ENCODE data around the gene SORCS2.

Gene SORCS2

GRCh38 chr4:7248857-7249256 is 56.5 kb downstream of the SORCS2 start:
- no peak for TF ChIP-seq CTCF (IDR thresholded peaks at IDR 0.05; ENCODE audit: insufficient read depth, low read length, poor library complexity, severe bottlenecking)
- Histone ChIP-seq H3K4me3 (replicated peaks; ENCODE audit: low read depth, low read length) (no peak overlapping the region), H3K27me3 (replicated peaks; ENCODE audit: control insufficient read depth, insufficient read depth, low read length) (no peaks in the 10 kb centered on the region; the same call in none of the 2 replicates), H3K36me3 (ENCODE audit: control insufficient read depth, insufficient read depth, low read length) (no peaks in the 10 kb centered on the region)
- no peak for DNase-seq (ENCODE audit: extremely low read depth, insufficient read length)

- H3K27me3 ChIP-seq (replicated peaks; ENCODE audit: control insufficient read depth, insufficient read depth, low read length), result no peaks in the 10 kb centered on the region; the same call in none of the 2 replicates
- no peak for DNase-seq (ENCODE audit: extremely low read depth, insufficient read length)
- H3K4me3 ChIP-seq (replicated peaks; ENCODE audit: low read depth, low read length), result no peak overlapping the region
- TF ChIP-seq CTCF (IDR thresholded peaks at IDR 0.05; ENCODE audit: insufficient read depth, low read length, poor library complexity, severe bottlenecking), result no peak
- no peaks in the 10 kb centered on the region for H3K36me3 ChIP-seq (ENCODE audit: control insufficient read depth, insufficient read depth, low read length)
Measured at GRCh38 chr4:7251321-7251720, 59.0 kb downstream of the SORCS2 start.

GRCh38 chr4:7252051-7252450 is 59.7 kb downstream of the SORCS2 start:
- no peaks in the 10 kb centered on the region; the same call in none of the 2 replicates for H3K27me3 ChIP-seq (replicated peaks; ENCODE audit: control insufficient read depth, insufficient read depth, low read length)
- DNase-seq (ENCODE audit: extremely low read depth, insufficient read length), result no peak
- H3K4me3 ChIP-seq (replicated peaks; ENCODE audit: low read depth, low read length), result no peak overlapping the region
- TF ChIP-seq CTCF (IDR thresholded peaks at IDR 0.05; ENCODE audit: insufficient read depth, low read length, poor library complexity, severe bottlenecking), result no peak
- H3K36me3 ChIP-seq (ENCODE audit: control insufficient read depth, insufficient read depth, low read length), result no peaks in the 10 kb centered on the region

- TF ChIP-seq CTCF (IDR thresholded peaks at IDR 0.05; ENCODE audit: insufficient read depth, low read length, poor library complexity, severe bottlenecking), result no peak
Measured at GRCh38 chr4:7252510-7253340, 60.4 kb downstream of the SORCS2 start.

GRCh38 chr4:7253341-7253700 is 61.0 kb downstream of the SORCS2 start:
- Histone ChIP-seq H3K4me3 (replicated peaks; ENCODE audit: low read depth, low read length) (no peak overlapping the region), H3K27me3 (replicated peaks; ENCODE audit: control insufficient read depth, insufficient read depth, low read length) (no peaks in the 10 kb centered on the region; the same call in none of the 2 replicates), H3K36me3 (ENCODE audit: control insufficient read depth, insufficient read depth, low read length) (no peaks in the 10 kb centered on the region)
- no peak for TF ChIP-seq CTCF (IDR thresholded peaks at IDR 0.05; ENCODE audit: insufficient read depth, low read length, poor library complexity, severe bottlenecking)
- DNase-seq (ENCODE audit: extremely low read depth, insufficient read length), result no peak

More at GRCh38 chr4:7252510-7253340, 60.4 kb downstream of the SORCS2 start:
- no peaks in the 10 kb centered on the region for H3K36me3 ChIP-seq (ENCODE audit: control insufficient read depth, insufficient read depth, low read length)
- H3K27me3 ChIP-seq (replicated peaks; ENCODE audit: control insufficient read depth, insufficient read depth, low read length), result no peaks in the 10 kb centered on the region; the same call in none of the 2 replicates
- DNase-seq (ENCODE audit: extremely low read depth, insufficient read length), result no peak
- H3K4me3 ChIP-seq (replicated peaks; ENCODE audit: low read depth, low read length), result no peak overlapping the region

Data from GM06990 (cell line).